ENCODE data around the gene PIP5K1A. TPM values are rescaled to one million over a fixed set of nuclear protein-coding genes. Genes with fewer than 3 reads are reported as not detected.

The PIP5K1A gene
- total RNA-seq, 2 experiments from 2014 or later, result 55.2 to 70.3 TPM

DNA sequence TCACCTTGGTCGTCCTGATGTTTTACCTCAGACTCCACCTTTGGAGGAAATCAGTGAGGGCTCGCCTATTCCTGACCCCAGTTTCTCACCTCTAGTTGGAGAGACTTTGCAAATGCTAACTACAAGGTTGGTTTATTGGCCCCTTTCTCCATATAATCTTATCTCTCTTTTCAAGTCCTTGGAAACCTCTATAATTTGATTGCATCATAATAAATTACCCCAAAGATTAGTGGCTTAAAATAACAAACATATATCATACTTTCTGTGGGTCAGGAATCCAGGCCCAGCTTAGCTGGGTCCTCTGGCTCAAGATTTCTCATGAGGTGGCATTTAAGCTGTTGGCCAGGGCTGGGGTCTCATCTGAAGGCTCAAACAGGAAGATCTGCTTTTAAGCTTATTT is 44.1 kb downstream of the PIP5K1A start:
- Mint-ChIP-seq H3K4me1 (peaks cover 4% of the 10 kb centered on the region), H3K9me3 (ENCODE audit: low read depth) (no peaks in the 10 kb centered on the region), H3K4me3 (no peak overlapping the region), H3K27ac (peak overlapping the region; percentile 18), H3K36me3 (peaks cover 57% of the 10 kb centered on the region), H3K27me3 (no peaks in the 10 kb centered on the region)
- CTCF ChIA-PET, result interaction anchor here (1.5 kb wide), 1 partner anchor 46 kb away, joined by 6 read pairs; no protein-coding TSS in a partner anchor
- DNase-seq, result no peak
- no peak for ATAC-seq

- DNase-seq, result no peak
- no peak for ATAC-seq
- Mint-ChIP-seq H3K27me3 (no peaks in the 10 kb centered on the region), H3K4me3 (no peak overlapping the region), H3K9me3 (ENCODE audit: low read depth) (no peaks in the 10 kb centered on the region), H3K36me3 (peaks cover 54% of the 10 kb centered on the region), H3K27ac (no peak overlapping the region), H3K4me1 (no peaks in the 10 kb centered on the region)
- CTCF ChIA-PET, result interaction anchor here (1.5 kb wide), 1 partner anchor 47 kb away, joined by 6 read pairs; no protein-coding TSS in a partner anchor
These were observed 45.4 kb downstream of the PIP5K1A start for GRCh38 chr1:151243683-151244216.

- Mint-ChIP-seq H3K36me3 (peaks cover 50% of the 10 kb centered on the region), H3K4me1 (peaks cover 4% of the 10 kb centered on the region), H3K27me3 (no peaks in the 10 kb centered on the region), H3K4me3 (no peak overlapping the region), H3K27ac (no peak overlapping the region), H3K9me3 (ENCODE audit: low read depth) (no peaks in the 10 kb centered on the region)
- CTCF ChIA-PET, result interaction anchor here (0.8 kb wide), 1 partner anchor 90 kb away, joined by 3 read pairs; the partner anchor contains the start of gene TNFAIP8L2
- DNase-seq, result no peak
- ATAC-seq, result no peak
These were observed 48.4 kb downstream of the PIP5K1A start for GRCh38 chr1:151246786-151247185.

DNA sequence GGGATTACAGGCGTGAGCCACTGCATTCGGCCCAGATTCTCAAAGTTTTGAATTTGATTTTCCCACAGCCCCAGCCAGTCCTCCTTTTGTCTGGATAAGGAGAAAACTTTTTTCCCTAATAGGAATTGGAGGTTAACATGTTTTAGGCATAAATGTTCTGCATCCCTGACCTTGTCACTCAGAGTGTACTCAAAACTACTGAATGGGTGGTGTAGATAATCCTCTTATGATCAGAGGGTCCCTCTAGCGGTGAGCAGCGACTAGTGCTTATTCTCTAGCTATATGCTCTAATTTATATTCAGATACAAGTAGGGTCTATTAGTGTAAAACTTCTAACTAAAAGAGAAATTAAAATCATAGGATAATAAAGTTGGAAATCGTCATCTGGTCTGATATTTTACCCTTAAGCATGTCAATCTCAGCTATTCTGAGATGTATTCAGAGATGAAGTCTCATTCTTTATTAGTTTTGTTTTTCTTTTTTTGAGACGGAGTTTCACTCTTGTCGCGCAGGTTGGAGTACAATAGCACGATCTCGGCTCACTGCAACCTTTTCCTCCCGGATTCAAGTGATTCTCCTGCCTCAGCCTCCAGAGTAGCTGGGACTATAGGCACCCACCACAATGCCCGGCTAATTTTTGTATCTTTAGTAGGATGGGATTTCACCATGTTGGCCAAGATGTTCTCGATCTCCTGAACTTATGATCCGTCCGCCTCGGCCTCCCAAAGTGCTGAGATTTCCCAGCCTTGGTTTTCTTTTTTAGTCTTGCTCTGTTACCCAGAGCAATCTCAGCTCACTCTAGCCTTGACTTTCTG is 53.5 kb downstream of the PIP5K1A start:
- ATAC-seq (peak; percentile 43), DNase-seq (peak; percentile 81)
- Mint-ChIP-seq H3K36me3 (peaks cover 30% of the 10 kb centered on the region), H3K27ac (no peak overlapping the region), H3K27me3 (no peaks in the 10 kb centered on the region), H3K4me3 (no peak overlapping the region), H3K4me1 (peaks cover 22% of the 10 kb centered on the region), H3K9me3 (ENCODE audit: low read depth) (no peaks in the 10 kb centered on the region)
- CTCF ChIA-PET, result interaction anchor here (0.5 to 3.5 kb wide), 43 partner anchors 10 to 227 kb away, joined by 3 to 27 read pairs (median 4); partner anchors contain the start of genes C1orf56, GABPB2, PI4KB and PIP5K1A

- Mint-ChIP-seq H3K4me1 (peaks cover 32% of the 10 kb centered on the region), H3K27me3 (no peaks in the 10 kb centered on the region), H3K36me3 (peaks cover 23% of the 10 kb centered on the region), H3K4me3 (peak within 1 kb of the TSS; percentile 94), H3K27ac (peak within 1 kb of the TSS; percentile 92), H3K9me3 (ENCODE audit: low read depth) (no peaks in the 10 kb centered on the region)
- DNase-seq (peak; percentile 97), ATAC-seq (peak; percentile 98)
- CTCF ChIA-PET, result interaction anchor here (0.5 to 1.4 kb wide), 9 partner anchors 16 to 498 kb away, joined by 3 to 5 read pairs (median 3); partner anchors contain the start of gene VPS72
These were observed 56.2 kb downstream of the PIP5K1A start, which contains the start of gene PSMD4 for GRCh38 chr1:151254217-151255213. TSS of gene PSMD4 (plus strand) at chr1:151254734. CDS start at chr1:151254783, 49 bp downstream.

DNA sequence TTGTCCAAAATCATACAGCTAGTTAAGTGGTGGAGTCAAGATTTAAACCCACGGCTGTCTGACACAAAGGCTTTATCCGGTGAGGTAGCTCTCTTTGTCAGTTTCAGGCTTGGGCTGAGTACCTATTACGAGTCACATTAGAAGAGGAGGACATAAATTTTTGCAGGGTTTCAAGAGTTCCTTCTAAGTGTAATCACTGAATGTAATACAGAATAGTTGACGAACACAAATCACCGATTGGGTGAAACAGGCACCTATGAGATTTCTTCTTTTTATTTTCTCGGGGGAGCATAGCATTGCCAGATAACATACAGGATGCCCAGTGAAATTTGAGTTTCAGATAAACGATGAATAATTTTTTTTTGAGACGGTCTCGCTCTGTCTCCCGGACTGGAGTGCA is 57.0 kb downstream of the PIP5K1A start:
- H3K27ac Mint-ChIP-seq, result peak overlapping the region; percentile 92
- no peaks in the 10 kb centered on the region for H3K27me3 Mint-ChIP-seq
- H3K4me1 Mint-ChIP-seq, result peaks cover 35% of the 10 kb centered on the region
- DNase-seq (no peak), ATAC-seq (no peak)
- no peaks in the 10 kb centered on the region for H3K9me3 Mint-ChIP-seq (ENCODE audit: low read depth)
- peaks cover 22% of the 10 kb centered on the region for H3K36me3 Mint-ChIP-seq
- CTCF ChIA-PET, result interaction anchor here (1.0 to 1.4 kb wide), 3 partner anchors 15 to 156 kb away, joined by 3 to 5 read pairs (median 3); no protein-coding TSS in a partner anchor
- H3K4me3 Mint-ChIP-seq, result peak overlapping the region; percentile 94

- H3K4me1 Mint-ChIP-seq, result peaks cover 29% of the 10 kb centered on the region
- peaks cover 29% of the 10 kb centered on the region for H3K36me3 Mint-ChIP-seq
- no peak for ATAC-seq
- CTCF ChIA-PET, result no interaction called here
- no peaks in the 10 kb centered on the region for H3K27me3 Mint-ChIP-seq
- H3K9me3 Mint-ChIP-seq (ENCODE audit: low read depth), result no peaks in the 10 kb centered on the region
- no peak overlapping the region for H3K4me3 Mint-ChIP-seq
- no peak overlapping the region for H3K27ac Mint-ChIP-seq
- DNase-seq, result no peak
These were observed 61.0 kb downstream of the PIP5K1A start for GRCh38 chr1:151259351-151259750.

- CTCF ChIA-PET, result interaction anchor here (1.4 kb wide), 1 partner anchor 11 kb away, joined by 3 read pairs; no protein-coding TSS in a partner anchor
- no peaks in the 10 kb centered on the region for H3K27me3 Mint-ChIP-seq
- H3K9me3 Mint-ChIP-seq (ENCODE audit: low read depth), result no peaks in the 10 kb centered on the region
- H3K4me1 Mint-ChIP-seq, result no peaks in the 10 kb centered on the region
- H3K4me3 Mint-ChIP-seq, result no peak overlapping the region
- no peak for ATAC-seq
- H3K36me3 Mint-ChIP-seq, result peaks cover 41% of the 10 kb centered on the region
- no peak overlapping the region for H3K27ac Mint-ChIP-seq
- DNase-seq, result no peak
These were observed 67.3 kb downstream of the PIP5K1A start for GRCh38 chr1:151265446-151266236.

GRCh38 chr1:151266315-151266714 is 68.0 kb downstream of the PIP5K1A start:
- no peak overlapping the region for H3K27ac Mint-ChIP-seq
- DNase-seq (no peak), ATAC-seq (no peak)
- H3K4me1 Mint-ChIP-seq, result no peaks in the 10 kb centered on the region
- CTCF ChIA-PET, result no interaction called here
- no peaks in the 10 kb centered on the region for H3K9me3 Mint-ChIP-seq (ENCODE audit: low read depth)
- H3K36me3 Mint-ChIP-seq, result peaks cover 42% of the 10 kb centered on the region
- no peak overlapping the region for H3K4me3 Mint-ChIP-seq
- H3K27me3 Mint-ChIP-seq, result no peaks in the 10 kb centered on the region

- Mint-ChIP-seq H3K4me1 (no peaks in the 10 kb centered on the region), H3K9me3 (ENCODE audit: low read depth) (no peaks in the 10 kb centered on the region), H3K27me3 (no peaks in the 10 kb centered on the region), H3K4me3 (no peak overlapping the region), H3K27ac (no peak overlapping the region), H3K36me3 (peaks cover 44% of the 10 kb centered on the region)
- ATAC-seq, result no peak
- CTCF ChIA-PET, result interaction anchor here (1.0 kb wide), 1 partner anchor 15 kb away, joined by 3 read pairs; no protein-coding TSS in a partner anchor
- DNase-seq, result no peak
These were observed 68.5 kb downstream of the PIP5K1A start for GRCh38 chr1:151266821-151267220.

DNA sequence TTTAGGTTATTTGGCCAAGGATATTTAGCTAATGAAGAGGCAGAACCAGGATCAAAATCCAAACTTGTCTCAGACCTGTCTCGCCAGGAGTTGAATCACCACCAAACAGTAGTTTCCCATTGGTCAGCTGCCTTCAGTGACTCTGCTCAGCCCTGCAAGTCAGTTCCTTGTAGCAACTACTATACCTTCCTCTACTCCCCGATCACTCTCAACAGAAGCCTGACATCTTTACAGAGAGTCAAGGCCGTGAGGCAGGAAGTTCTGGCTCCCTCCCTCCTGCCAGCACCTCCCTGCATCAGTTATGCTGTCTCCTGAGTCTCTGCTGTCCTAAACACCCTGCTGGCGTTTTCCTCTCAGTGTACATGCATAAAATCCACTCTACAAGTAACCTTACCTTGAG is 69.4 kb downstream of the PIP5K1A start:
- Mint-ChIP-seq H3K4me3 (no peak overlapping the region), H3K9me3 (ENCODE audit: low read depth) (no peaks in the 10 kb centered on the region), H3K36me3 (peaks cover 43% of the 10 kb centered on the region), H3K27ac (no peak overlapping the region), H3K4me1 (no peaks in the 10 kb centered on the region), H3K27me3 (no peaks in the 10 kb centered on the region)
- ATAC-seq (no peak), DNase-seq (no peak)
- CTCF ChIA-PET, result interaction anchor here (1.0 to 1.1 kb wide), 2 partner anchors 16 kb away, joined by 3 read pairs; no protein-coding TSS in a partner anchor

GRCh38 chr1:151273924-151274466 is 75.6 kb downstream of the PIP5K1A start:
- DNase-seq, result no peak
- ATAC-seq, result no peak
- H3K4me1 Mint-ChIP-seq, result peaks cover 13% of the 10 kb centered on the region
- H3K9me3 Mint-ChIP-seq (ENCODE audit: low read depth), result no peaks in the 10 kb centered on the region
- CTCF ChIA-PET, result interaction anchor here (1.1 kb wide), 1 partner anchor 66 kb away, joined by 4 read pairs; no protein-coding TSS in a partner anchor
- H3K27ac Mint-ChIP-seq, result no peak overlapping the region
- H3K4me3 Mint-ChIP-seq, result no peak overlapping the region
- H3K27me3 Mint-ChIP-seq, result no peaks in the 10 kb centered on the region
- peaks cover 10% of the 10 kb centered on the region for H3K36me3 Mint-ChIP-seq
